Stimulated activated CD4-positive, alpha-beta T cell treated with anti-CD3 and anti-CD28 coated beads, Interleukin-12 subunit alpha, Interleukin-12 subunit beta, amount 100 ng/mL, for 4 hours (primary cell): ENCODE data around the gene SHROOM2.

Experiments used
- DNase-seq: peaks from one replicate; pipeline ENCODE4 v3.0.0-alpha.2; 2020

The SHROOM2 gene

DNA sequence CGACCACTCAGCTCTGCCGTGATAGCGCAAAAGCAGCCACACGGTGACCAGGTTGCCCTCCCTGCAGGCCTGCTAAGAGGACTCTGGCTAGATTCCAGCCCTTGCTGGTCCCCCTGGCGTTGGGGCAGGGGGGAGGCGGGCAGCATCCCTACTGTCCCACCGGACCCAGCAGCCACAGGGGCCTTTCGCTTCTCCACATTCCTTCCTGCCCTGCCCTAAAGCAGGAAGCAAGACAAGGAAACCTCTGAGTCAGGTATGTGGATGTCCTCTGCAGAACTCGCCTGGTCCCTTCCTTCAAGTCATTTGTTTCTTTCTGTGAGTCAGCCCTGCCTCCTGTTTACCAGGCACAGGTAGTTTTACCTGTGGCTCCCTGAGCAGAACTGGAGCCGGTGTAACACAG, 120.7 kb downstream of the SHROOM2 start:
- DNase-seq = no peak

DNA sequence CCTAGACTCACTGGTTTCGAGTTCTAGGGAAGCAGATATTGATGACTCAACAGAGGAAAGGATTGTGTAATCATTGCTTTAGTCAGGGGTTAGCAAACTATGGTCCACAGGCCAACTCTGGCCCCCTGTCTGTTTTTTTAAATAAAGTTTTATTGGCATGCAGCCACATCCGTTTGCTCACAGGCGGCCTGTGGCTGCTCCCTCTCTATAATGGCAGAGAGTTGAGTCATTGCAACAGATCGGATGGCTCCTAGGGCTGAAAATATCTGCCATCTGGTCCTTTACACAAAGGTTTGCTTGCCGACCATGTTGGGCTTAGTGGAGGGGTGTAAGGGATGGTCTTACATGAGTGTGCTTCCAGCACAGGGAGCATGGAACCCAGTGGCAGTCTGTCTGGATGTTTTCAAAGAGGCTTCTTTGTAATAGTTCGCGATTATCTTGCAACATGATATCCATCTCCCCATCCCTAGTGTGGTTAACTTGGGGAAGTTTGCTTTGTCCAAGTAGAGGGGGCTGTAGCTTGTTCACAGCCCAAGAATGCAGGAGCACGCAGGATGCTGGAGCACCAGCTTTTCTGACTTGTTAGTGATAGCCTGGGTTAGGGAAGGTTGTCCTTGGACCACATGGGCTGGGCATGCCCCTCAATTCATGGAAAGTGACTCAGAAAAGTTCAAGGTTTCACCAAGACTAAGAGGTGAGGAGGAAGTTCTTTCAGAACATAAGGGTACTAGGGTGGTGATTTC, 121.6 kb downstream of the SHROOM2 start:
- DNase-seq = no peak

DNA sequence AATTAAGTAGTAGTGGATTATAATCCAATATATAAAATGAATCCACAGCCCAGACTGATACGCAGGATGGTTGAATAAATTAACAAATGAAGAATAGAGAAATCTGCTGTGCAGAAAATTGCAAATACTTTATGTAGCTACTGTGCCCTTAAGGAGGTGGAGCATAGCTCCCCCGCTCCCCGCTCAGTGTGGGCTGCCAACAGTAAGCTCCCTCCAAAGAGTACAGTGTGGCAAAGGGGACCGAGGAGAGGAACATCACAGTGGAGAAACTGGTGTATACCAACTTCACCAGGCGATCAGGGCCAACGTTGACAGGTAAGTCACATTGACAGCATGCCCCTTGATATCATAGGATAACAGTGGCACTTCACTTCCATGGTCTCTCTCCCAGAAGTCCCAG, 123.0 kb downstream of the SHROOM2 start:
- no peak for DNase-seq

DNA sequence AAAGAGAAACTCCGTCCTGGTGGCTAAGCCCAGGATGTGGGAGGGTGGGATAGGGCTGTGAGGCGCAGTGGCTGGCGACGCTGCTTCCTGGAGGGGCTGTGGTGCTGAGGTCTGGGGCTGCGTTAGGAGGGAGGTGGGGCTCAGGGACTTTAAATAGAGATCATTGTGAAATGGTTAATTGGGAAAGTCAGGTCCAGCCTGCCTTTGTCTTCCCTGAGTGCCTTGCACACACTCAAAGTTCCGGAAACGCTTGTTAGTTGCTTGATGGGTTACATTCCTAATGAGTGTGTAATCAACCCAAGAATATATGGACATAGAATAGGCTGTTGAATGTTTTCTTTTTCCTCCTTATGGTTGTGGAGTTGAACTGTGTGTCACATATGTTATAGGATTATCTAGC, 125.3 kb downstream of the SHROOM2 start:
- DNase-seq = no peak

DNA sequence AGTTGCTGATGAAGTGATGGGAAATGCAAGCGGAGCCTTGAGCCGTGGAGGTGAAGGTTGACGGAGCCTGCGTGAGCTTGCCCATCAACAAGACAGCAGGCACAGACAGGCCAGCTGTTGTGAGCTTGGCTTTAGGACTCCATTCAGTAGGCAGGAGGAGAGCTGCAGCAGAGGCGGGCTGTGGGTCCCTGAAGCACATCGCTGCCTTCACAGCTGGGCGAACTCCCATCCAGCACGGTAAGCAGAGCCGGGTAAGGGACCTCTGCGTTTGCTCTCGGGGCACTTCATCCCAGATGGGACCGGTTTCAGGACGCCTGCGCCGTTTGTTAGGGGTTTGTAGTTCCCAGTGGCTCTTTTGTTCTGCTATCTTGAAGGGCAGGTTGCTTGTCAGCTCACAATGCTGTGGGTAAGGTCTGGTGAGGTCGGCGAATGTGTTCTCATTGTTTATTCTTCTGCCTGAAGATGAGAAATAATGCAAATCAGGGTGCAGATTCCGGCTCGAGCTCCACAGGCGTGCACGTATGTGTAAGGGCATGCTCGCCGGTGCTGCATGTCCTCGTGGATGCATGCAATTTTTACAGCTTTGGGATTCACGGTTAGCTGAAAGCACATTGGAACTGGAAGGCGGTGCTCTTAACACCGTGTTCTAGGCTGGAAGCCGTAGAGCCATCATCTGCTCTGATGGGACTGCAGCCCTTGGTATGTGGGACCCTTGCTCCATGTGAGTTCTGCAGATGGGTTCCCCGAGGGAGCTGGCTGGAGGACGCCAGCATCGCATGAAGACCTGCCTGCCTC, 126.3 kb downstream of the SHROOM2 start:
- no peak for DNase-seq

DNA sequence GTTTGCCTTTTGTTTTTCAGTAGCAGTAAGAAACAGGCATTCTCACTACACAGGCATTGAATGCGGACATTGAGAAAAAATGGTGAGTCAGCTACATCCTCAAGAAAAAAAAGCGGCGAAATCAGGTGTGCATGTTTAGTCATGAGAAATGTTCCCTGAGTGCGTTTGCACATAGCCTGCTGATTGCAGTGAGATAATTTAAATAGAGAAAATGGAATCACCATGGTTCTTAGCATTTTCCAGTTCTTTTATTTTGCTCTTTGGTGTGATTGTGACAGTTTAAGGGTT, 126.9 kb downstream of the SHROOM2 start:
- DNase-seq = no peak

DNA sequence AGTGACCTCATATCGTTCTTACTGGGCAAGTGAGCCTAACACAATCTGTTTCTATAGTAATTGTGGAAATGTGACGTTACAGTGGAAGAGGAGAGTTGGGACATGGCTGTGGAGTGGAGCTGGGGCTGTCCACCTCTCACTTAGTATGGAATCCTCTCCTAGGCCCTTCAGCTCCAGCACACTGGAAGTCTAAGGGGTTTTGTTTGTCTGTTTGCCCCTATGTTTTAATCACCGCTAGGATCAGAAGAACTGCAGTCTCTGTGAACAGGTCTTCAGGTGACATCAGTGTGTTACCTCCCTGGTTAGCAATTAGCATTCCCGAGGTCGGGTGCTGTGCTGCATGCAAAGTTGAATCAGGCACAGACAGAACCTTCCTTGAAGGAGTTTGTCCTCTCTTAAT, 131.6 kb downstream of the SHROOM2 start:
- DNase-seq = no peak

DNA sequence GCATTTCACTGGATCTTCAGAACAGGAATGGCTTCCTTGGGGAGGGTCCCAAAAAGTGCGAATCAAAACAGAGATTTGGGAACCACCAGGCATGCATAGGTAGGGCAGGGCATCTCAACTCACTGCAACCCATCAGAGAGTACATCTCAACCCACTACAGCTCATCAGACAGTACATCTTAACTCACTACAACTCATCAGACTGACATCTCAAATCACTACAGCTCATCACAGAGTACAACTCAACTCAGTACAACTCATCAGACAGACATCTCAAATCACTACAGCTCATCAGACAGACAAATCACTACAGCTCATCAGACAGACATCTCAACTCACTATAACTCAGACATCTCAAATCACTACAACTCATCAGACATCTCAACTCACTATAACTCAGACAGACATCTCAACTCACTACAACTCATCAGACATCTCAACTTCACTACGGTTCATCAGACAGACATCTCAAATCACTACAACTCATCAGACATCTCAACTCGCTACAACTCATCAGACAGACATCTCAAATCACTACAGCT, 133.5 kb downstream of the SHROOM2 start:
- no peak for DNase-seq

DNA sequence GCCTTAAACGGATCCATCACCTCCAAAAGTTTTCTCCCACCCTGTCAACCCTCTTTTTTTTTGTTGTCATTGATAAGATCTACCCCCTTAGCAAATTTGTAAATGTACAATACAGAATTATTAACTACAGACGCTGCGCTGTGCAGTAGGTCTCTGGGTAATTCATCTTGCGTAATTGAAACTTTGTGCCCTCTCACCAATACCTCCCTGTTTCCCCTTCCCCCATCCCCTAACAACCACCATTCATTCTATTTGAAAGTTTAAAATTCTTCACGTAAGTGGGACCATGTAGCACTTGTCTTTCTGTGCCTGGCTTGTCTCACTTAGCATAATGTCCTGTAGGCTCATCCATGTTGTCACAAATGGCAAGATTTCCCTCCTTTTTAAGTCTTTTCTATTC, 135.2 kb downstream of the SHROOM2 start:
- DNase-seq = no peak

DNA sequence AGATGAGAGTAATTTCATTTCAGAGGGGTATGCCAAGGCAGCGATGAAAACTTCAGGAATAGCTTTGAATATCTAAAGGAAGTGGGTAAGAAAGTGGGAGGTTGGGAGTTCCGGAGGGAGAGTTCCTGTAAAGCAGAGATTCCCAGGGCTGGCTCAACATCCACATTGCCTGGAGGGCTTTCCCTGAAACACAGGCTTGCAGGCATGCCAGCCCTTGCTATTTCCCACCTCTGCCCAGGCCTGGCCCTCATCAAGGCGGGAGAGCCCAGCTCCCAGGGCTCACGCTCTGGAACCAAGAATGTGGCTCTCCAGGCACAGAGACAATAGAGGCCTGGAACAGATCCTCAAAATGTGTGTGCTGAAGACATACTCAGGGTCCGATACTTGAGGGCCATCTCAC, 137.1 kb downstream of the SHROOM2 start:
- DNase-seq = no peak

DNA sequence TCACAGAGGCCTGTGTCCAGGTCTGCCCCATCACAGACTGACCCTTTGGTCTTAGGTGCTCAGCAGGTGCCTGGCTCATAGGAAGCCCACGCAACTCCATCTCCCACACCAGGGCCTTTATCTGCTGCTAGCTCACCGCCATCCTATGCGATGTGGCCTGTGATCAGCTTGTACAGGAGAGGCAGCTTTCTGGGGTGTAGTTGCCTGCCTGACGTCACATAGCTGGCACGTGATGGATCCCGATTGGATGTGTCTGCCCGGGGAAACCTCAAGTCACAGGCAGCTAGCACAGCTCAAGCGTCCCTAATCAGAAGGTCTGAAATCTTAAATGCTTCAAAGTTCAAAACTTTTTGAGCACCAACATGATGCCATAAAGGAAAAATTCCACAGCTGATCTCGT, 139.8 kb downstream of the SHROOM2 start:
- no peak for DNase-seq

DNA sequence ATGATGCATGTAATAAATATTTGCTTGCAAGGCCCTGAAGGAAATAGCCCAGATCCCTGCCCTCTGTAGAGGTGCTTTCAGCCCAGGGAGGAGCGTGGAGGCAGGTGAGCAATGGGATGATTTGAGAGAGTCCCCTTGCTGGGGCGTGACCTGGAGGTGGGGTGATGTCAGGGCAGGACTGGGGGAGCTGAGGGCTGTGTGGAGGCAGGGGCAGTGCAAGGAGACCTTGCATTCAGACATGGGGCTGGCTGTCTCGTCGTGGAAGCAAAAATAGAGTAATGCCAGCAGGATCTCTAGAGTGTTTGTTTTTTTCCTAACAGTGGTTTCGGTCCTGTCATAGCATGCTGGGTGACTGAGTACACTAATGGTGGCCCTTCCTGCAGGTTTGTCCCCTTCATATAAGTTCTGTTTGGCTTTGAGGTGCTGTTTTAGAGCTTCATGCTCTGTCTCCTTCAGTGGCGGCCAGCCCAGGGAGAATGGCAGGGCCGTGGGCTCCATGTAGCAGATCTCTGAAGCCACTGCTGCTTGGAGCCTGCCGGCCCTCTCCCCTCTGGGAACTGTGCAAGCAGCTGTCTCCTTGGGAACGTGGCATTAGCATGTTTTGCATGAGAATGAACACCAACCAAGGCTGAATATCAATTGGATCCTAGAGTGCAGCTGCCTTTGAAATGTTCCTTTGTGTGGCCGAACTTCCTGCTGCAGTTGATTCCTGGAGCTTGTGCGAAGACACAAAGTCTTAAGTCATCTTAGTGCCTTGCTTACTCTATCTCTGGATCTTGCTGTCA, 141.7 kb downstream of the SHROOM2 start:
- DNase-seq = no peak

DNA sequence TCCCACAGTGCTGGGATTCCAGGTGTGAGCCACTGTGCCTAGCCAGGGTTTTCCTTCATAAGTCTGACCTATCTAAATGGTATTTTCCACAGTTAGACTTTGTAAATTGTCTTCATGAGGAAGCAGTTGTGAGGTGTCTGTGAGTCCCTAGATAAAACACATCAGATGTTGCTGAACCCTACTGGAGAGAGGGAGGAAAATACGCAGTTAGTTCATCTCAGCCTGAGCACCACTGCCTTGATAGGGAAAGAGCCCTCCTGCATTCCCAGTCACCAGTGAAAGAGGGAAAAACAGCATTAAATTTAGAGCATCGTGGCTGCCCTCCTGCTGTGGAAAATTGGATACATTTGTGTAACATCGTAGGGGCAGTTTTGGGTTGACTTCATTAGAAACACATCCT, 149.2 kb downstream of the SHROOM2 start:
- no peak for DNase-seq

DNA sequence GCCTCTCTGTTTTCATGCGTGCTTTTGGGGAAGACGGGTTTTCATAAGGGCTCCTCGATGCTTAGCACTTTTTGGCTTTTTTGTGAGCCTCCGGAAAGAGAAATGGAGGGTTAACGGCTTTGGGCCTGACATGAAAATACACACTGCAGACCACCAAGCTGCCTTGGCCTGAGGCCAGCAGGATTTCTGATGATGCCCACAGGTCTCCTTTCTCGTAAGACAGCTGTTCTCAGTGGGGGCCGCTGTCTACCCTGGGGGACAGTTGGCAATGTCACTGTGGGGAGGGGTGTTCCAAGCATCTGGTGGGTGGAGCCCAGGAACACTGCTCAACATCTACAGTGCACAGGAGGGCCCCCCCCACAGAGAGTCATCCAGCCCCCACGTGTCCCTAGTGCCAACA, 151.5 kb downstream of the SHROOM2 start:
- no peak for DNase-seq

DNA sequence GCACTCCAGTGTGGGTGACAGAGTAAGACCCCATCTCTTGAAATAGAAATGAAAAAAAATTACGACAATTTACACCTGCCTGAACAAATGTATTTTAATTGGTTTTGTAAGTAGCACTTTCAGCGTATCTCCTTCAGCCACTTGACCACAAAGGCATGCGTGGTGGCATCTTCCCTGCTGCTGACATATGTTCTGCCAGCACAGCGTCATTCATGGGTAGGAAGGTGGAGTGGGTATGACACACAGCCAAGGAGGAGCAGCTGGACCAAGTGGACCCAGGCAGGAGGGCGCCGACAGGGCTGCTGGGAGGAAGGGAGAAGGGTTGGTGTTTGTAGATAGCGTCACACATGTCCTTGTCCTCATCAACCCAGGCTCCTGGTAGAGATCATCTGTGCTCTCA, 152.3 kb downstream of the SHROOM2 start:
- DNase-seq = no peak

DNA sequence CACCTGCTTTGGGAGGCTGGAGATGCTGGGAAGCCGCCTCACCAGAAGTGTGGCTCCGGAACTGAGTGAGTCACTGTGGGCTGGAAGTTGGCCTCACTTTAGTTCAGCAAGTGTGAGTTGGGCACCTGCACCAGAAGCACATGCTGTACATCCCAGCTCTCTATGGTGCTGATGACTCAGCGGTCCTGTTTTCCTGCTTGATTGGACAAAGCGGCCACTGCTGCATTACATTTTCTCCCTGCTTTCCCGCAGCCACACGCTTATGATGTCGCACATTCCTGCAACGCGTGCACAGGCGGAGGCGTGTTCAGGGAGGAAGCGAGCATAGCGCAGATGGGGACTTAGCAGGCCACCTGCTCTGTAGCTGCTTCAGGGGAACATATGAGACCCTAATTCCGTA, 154.2 kb downstream of the SHROOM2 start:
- no peak for DNase-seq

DNA sequence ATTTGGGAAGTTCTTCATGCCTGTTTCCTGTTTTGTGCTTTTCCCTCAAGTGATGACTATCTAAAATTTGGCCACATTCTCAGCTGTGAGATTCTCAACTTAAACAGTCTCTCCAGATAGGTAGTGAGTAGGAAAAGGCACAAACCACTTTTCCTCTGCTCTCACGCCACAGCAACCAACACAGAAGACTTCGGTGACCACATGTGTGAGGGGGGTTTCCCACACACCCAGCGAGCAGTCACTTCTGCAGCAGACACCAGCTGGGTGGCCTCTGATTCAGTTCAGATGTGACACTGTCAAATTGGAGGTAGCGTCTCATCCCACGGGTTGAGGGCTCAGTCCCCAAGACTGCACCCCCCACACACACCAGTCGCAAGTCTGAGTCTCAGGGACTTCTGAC, 155.9 kb downstream of the SHROOM2 start:
- peak; percentile 30 for DNase-seq

DNA sequence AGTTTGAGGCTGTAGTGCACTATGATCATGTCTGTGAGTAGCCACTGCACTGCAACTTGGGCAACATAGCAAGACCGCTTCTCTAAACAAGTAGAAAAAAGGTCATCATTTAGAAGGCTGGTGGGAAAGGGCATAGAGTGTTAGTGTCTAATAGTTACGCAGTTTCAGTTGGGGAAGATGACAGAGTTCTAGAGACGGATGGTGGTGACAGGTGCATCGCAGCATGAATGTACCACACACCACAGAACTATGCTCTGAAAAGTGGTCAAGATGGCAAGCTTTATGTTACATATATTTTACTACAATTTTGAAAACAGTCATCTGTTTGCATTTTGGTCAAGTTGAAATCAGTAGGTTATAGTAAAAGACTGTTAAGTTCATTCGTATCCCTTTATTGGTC, 157.2 kb downstream of the SHROOM2 start:
- DNase-seq = no peak

DNA sequence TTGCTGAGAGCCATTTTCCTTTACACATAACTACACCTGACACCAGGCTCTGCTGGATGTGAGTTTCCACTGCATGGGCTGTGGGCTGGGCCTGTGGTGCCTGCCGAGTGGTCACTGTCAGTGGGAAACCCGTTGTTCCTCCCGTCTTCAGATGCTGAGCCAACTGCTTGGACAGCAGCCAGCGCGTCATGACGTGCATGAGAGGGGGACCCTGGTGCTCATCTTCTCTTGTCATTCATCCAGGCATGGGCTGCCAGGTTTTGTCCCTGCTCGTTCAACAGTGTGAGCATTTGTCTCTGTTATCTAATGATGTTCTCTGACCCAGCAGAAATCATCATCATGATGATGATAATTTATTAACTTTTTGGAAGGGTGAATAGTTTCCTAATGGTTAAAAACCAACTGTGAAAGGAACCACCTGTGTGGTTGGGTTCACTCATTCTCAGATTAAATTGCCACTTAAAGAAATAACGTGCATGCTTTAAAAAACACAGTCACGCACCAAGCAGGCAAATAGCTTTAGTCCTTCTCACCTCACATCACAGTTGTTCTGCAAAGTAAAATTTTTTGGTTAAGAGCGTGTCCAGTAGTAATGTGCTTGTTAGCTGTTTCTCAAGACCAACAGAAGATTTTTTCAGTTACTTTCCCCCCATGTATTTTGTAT, 161.0 kb downstream of the SHROOM2 start:
- DNase-seq = no peak

DNA sequence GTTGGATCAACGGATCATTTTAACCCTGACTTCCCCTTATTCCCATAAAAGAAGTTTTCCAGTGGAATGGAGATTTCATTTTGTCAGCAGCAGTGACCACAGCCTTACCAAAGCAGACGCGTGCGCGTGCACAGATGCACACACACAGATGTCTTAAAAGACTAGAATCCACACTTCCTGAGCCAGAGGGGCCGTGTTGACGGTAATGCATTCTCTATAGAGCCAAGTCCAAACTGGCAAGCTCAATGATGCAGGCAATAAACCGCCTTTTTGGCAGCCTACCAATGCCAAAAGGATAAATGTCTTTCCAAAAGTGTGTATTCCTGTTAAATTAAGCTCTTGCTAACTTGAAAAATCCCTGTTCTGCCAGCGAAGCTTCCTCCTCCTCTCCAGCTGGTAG, 162.2 kb downstream of the SHROOM2 start:
- DNase-seq = no peak

DNA sequence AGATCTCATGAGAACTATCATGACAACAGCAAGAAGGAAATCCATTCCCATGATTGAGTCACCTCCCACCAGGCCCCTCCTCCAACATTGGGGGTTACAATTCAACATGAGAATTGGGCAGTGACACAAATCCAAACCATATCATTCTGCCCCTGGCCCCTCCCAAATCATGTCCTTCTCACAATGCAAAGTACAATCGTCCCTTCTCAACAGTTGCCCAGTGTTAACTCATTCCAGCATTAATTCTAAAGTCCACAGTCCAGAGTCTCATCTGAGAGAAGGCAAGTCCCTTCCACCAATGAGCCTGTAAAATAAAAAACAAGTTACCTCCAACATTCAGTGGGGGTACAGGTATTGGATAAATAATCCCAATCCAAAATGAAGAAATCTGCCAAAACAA, 166.1 kb downstream of the SHROOM2 start:
- DNase-seq = no peak

DNA sequence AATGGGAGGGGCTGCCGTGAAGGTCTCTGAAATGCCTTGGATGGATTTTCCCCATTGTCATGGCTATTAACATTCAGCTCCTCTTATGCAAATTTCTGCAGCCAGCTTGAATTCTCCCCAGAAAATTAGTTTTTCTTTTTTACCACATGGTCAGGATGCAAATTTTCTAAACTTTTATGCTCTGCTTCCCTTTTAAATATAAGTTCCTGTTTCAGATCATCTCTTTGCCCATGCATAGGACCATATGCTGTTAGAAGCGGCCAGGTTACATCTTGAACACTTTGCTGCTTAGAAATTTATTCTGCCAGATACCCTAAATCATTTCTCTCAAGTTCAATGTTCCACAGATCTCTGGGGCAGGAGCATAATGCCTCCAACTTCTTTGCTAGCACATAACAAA, 167.2 kb downstream of the SHROOM2 start:
- DNase-seq = no peak

DNA sequence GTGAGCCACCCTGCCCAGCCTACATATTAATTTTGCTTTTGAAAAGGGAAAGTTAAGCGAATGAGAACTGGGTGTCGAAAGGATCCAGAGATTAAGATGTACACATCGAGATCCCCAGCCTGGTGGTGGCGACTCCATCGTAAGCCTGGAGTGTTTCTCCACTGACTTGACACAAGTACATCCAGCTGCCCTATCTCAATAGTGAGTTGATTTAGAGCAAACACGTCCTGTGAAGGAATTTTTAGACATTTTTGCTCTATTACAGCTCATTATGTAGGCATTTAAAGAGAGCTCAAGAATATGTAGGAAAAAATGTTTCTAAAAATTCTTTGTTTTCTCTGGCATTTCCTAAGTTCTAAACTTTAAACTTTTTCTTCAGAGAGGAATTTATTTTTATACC, 169.3 kb downstream of the SHROOM2 start:
- DNase-seq = no peak
